GM23338 (cell line): Measurements from ENCODE around the gene SKA3.

Source experiments
- EZH2 ChIP-seq: fragments of 200-600 bp; sonication (generic); IDR thresholded peaks from one replicate; pipeline ENCODE4 v1.8.0; 2017; ENCODE audit warnings: antibody characterized with exemption, mild to moderate bottlenecking, low read depth; ENCODE audit not compliant: unreplicated experiment
- JUNB ChIP-seq: IDR thresholded peaks from one replicate; pipeline ENCODE4 v1.6.1; 2016; ENCODE audit warnings: antibody characterized with exemption; ENCODE audit not compliant: unreplicated experiment
- NANOG ChIP-seq: IDR thresholded peaks from 2 replicates; pipeline ENCODE4 v1.6.1; 2016; ENCODE audit warnings: antibody characterized with exemption, borderline replicate concordance
- POLR2AphosphoS5 ChIP-seq: IDR thresholded peaks from 2 replicates; pipeline ENCODE4 v1.6.1; 2016; ENCODE audit warnings: antibody characterized with exemption, low read depth
- ZNF114 ChIP-seq: fragments of 250-450 bp; sonication (Bioruptor Pico); IDR thresholded peaks from 2 replicates; pipeline ENCODE4 v1.5.0; 2020; ENCODE audit warnings: mild to moderate bottlenecking, moderate library complexity
- TF ChIP-seq, protein P1 (sequence below), 2 experiments: fragments of 200-600 bp in 1 of 2; sonication (generic) in 1 of 2; conservative IDR thresholded peaks; 2 replicates each; pipeline versions ENCODE4 v1.5.1 to v1.6.1; 2016 to 2017; ENCODE audit warnings: antibody characterized with exemption in 2 of 2, low read depth in 2 of 2, mild to moderate bottlenecking in 2 of 2, moderate library complexity in 1 of 2

DNA sequence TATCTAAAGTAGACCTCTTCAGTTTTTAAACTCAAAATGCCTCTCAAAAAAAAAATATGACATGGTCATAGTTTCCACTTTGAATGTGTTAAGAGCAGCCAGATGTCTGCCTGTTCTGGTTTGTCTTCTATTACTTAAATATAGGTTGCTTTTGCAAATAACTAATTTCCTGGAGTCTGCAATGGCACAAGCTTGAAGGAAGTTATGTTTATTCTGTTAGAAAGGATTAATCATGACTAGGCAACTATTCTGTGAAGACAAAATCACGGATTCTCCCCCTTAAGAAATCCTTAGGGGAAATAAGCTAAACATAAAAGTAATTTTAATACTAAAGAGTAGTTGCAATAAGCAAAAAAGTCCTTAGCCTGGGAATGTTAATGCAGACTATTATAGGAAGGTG lies 26.3 kb downstream of the SKA3 start:
- TF ChIP-seq, protein P1, sequence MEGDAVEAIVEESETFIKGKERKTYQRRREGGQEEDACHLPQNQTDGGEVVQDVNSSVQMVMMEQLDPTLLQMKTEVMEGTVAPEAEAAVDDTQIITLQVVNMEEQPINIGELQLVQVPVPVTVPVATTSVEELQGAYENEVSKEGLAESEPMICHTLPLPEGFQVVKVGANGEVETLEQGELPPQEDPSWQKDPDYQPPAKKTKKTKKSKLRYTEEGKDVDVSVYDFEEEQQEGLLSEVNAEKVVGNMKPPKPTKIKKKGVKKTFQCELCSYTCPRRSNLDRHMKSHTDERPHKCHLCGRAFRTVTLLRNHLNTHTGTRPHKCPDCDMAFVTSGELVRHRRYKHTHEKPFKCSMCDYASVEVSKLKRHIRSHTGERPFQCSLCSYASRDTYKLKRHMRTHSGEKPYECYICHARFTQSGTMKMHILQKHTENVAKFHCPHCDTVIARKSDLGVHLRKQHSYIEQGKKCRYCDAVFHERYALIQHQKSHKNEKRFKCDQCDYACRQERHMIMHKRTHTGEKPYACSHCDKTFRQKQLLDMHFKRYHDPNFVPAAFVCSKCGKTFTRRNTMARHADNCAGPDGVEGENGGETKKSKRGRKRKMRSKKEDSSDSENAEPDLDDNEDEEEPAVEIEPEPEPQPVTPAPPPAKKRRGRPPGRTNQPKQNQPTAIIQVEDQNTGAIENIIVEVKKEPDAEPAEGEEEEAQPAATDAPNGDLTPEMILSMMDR (conservative IDR thresholded peaks at IDR 0.05; ENCODE audit: low read depth in 2 of 2): no peak
- TF ChIP-seq JUNB (no peak), POLR2AphosphoS5 (no peak), EZH2 (no peak), NANOG (no peak), ZNF114 (CRISPR knock-in tag) (no peak)
